ENCODE results near the gene WDR17. TPM values are rescaled to one million over a fixed set of nuclear protein-coding genes. Genes with fewer than 3 reads are reported as not detected.

WDR17 gene
- total RNA-seq, 1 donor from 2014 or later: 1.8 TPM

GRCh38 chr4:176043838-176044588, 21.6 kb upstream of the WDR17 start:
- Histone ChIP-seq H3K9ac (ENCODE audit: low read length) (no peak overlapping the region), H3K4me2 (ENCODE audit: low read length) (no peak overlapping the region), H3K27me3 (ENCODE audit: insufficient read depth, low read length) (no peaks in the 10 kb centered on the region), H4K20me1 (ENCODE audit: insufficient read depth, low read length) (no peaks in the 10 kb centered on the region), H3K36me3 (ENCODE audit: insufficient read depth, low read length) (no peaks in the 10 kb centered on the region), H2AFZ (ENCODE audit: low read depth, low read length) (no peak overlapping the region), H3K4me1 (ENCODE audit: insufficient read depth, low read length) (no peaks in the 10 kb centered on the region), H3K9me3 (ENCODE audit: insufficient read depth, low read depth, low read length) (no peaks in the 10 kb centered on the region), H3K79me2 (ENCODE audit: insufficient read depth, low read length) (no peaks in the 10 kb centered on the region), H3K4me3 (ENCODE audit: insufficient read depth, low read depth, low read length) (no peak overlapping the region), H3K27ac (ENCODE audit: low read depth, low read length) (no peak overlapping the region)
- H3K36me3 Mint-ChIP-seq (ENCODE audit: low read depth, unreplicated experiment): no peaks in the 10 kb centered on the region
- H3K27me3 Mint-ChIP-seq (ENCODE audit: low read depth, unreplicated experiment): peaks cover 3% of the 10 kb centered on the region
- DNase-seq (ENCODE audit: low read depth): no peak
- H3K4me3 Mint-ChIP-seq (ENCODE audit: unreplicated experiment): no peak overlapping the region
- H3K4me1 Mint-ChIP-seq (ENCODE audit: low read depth, unreplicated experiment): peaks cover 8% of the 10 kb centered on the region
- H3K9me3 Mint-ChIP-seq (ENCODE audit: unreplicated experiment): peaks cover 5% of the 10 kb centered on the region
- FAIRE-seq: no peak
- no peak overlapping the region for H3K27ac Mint-ChIP-seq (ENCODE audit: unreplicated experiment)
- TF ChIP-seq CTCF (IDR thresholded peaks at IDR 0.05; ENCODE audit: insufficient read depth, low read depth, low read length): no peak
- no peak for TF ChIP-seq EZH2 (IDR thresholded peaks at IDR 0.05; ENCODE audit: insufficient read depth, low read length)

- no peak overlapping the region for H2AFZ ChIP-seq (ENCODE audit: low read depth, low read length)
- H3K4me2 ChIP-seq (ENCODE audit: low read length): no peak overlapping the region
- peaks cover 8% of the 10 kb centered on the region for H3K4me1 Mint-ChIP-seq (ENCODE audit: low read depth, unreplicated experiment)
- no peaks in the 10 kb centered on the region for H3K9me3 ChIP-seq (ENCODE audit: insufficient read depth, low read depth, low read length)
- H4K20me1 ChIP-seq (ENCODE audit: insufficient read depth, low read length): no peaks in the 10 kb centered on the region
- H3K27me3 Mint-ChIP-seq (ENCODE audit: low read depth, unreplicated experiment): peaks cover 3% of the 10 kb centered on the region
- H3K4me1 ChIP-seq (ENCODE audit: insufficient read depth, low read length): no peaks in the 10 kb centered on the region
- no peak overlapping the region for H3K27ac ChIP-seq (ENCODE audit: low read depth, low read length)
- no peak overlapping the region for H3K9ac ChIP-seq (ENCODE audit: low read length)
- H3K36me3 Mint-ChIP-seq (ENCODE audit: low read depth, unreplicated experiment): no peaks in the 10 kb centered on the region
- H3K79me2 ChIP-seq (ENCODE audit: insufficient read depth, low read length): no peaks in the 10 kb centered on the region
- no peak overlapping the region for H3K4me3 Mint-ChIP-seq (ENCODE audit: unreplicated experiment)
- no peaks in the 10 kb centered on the region for H3K36me3 ChIP-seq (ENCODE audit: insufficient read depth, low read length)
- no peak overlapping the region for H3K27ac Mint-ChIP-seq (ENCODE audit: unreplicated experiment)
- FAIRE-seq: no peak
- H3K4me3 ChIP-seq (ENCODE audit: insufficient read depth, low read depth, low read length): no peak overlapping the region
- no peak for TF ChIP-seq CTCF (IDR thresholded peaks at IDR 0.05; ENCODE audit: insufficient read depth, low read depth, low read length)
- no peak for TF ChIP-seq EZH2 (IDR thresholded peaks at IDR 0.05; ENCODE audit: insufficient read depth, low read length)
- peaks cover 5% of the 10 kb centered on the region for H3K9me3 Mint-ChIP-seq (ENCODE audit: unreplicated experiment)
- peak; percentile 45 for DNase-seq (ENCODE audit: low read depth)
- no peaks in the 10 kb centered on the region for H3K27me3 ChIP-seq (ENCODE audit: insufficient read depth, low read length)
Observed at GRCh38 chr4:176044589-176044951, 21.1 kb upstream of the WDR17 start.

- TF ChIP-seq CTCF (IDR thresholded peaks at IDR 0.05; ENCODE audit: insufficient read depth, low read depth, low read length) (no peak), EZH2 (IDR thresholded peaks at IDR 0.05; ENCODE audit: insufficient read depth, low read length) (no peak)
- no peak overlapping the region for H3K4me2 ChIP-seq (ENCODE audit: low read length)
- no peak for FAIRE-seq
- H4K20me1 ChIP-seq (ENCODE audit: insufficient read depth, low read length): no peaks in the 10 kb centered on the region
- Mint-ChIP-seq H3K27ac (ENCODE audit: unreplicated experiment) (no peak overlapping the region), H3K4me3 (ENCODE audit: unreplicated experiment) (no peak overlapping the region), H3K9me3 (ENCODE audit: unreplicated experiment) (peaks cover 5% of the 10 kb centered on the region), H3K4me1 (ENCODE audit: low read depth, unreplicated experiment) (peaks cover 8% of the 10 kb centered on the region), H3K27me3 (ENCODE audit: low read depth, unreplicated experiment) (peaks cover 3% of the 10 kb centered on the region), H3K36me3 (ENCODE audit: low read depth, unreplicated experiment) (no peaks in the 10 kb centered on the region)
- no peaks in the 10 kb centered on the region for H3K79me2 ChIP-seq (ENCODE audit: insufficient read depth, low read length)
- H3K27ac ChIP-seq (ENCODE audit: low read depth, low read length): no peak overlapping the region
- no peaks in the 10 kb centered on the region for H3K27me3 ChIP-seq (ENCODE audit: insufficient read depth, low read length)
- no peak overlapping the region for H2AFZ ChIP-seq (ENCODE audit: low read depth, low read length)
- no peak overlapping the region for H3K4me3 ChIP-seq (ENCODE audit: insufficient read depth, low read depth, low read length)
- no peak for DNase-seq (ENCODE audit: low read depth)
- no peaks in the 10 kb centered on the region for H3K9me3 ChIP-seq (ENCODE audit: insufficient read depth, low read depth, low read length)
- H3K4me1 ChIP-seq (ENCODE audit: insufficient read depth, low read length): no peaks in the 10 kb centered on the region
- no peaks in the 10 kb centered on the region for H3K36me3 ChIP-seq (ENCODE audit: insufficient read depth, low read length)
- no peak overlapping the region for H3K9ac ChIP-seq (ENCODE audit: low read length)
Observed at GRCh38 chr4:176048631-176049030, 17.0 kb upstream of the WDR17 start.
